CD4-positive, alpha-beta memory T cell (primary cell): ENCODE results near the gene AKT1. TPM values are rescaled to one million over a fixed set of nuclear protein-coding genes. Genes with fewer than 3 reads are reported as not detected.
"Not testable (repeated sequence)": the region's sequence is repeated elsewhere in the genome, so short reads cannot be mapped to it uniquely, and the experiment has no call there.

ENCODE experiments used
- CTCF ChIA-PET: fragments of 350-600 bp; sonication (Branson Sonifier 250); formaldehyde crosslinking; loops from one replicate; lab custom pipeline; 2021; ENCODE audit warnings: inconsistent platforms; ENCODE audit not compliant: partially characterized antibody; lab: Charles Lee
- POLR2A ChIA-PET: fragments of 350-600 bp; sonication (Branson Sonifier 250); formaldehyde crosslinking; loops from one replicate; lab custom pipeline; 2021; ENCODE audit not compliant: partially characterized antibody; lab: Charles Lee
- DNase-seq, 5 donors: peaks; one replicate each; pipeline versions ENCODE4 v3.0.0 to v3.0.0-alpha.2; 2020 to 2022; ENCODE audit warnings: mixed read lengths in 1 of 5
- H3K27ac ChIP-seq: one replicate; pipeline ENCODE4 v1.7.0; 2013; ENCODE audit warnings: low read depth, low read length
- H3K27me3 ChIP-seq: 2 replicates; pipeline ENCODE4 v1.7.0; 2013; ENCODE audit warnings: mild to moderate bottlenecking, low read length, moderate library complexity; ENCODE audit not compliant: insufficient read depth
- H3K36me3 ChIP-seq: 2 replicates; pipeline ENCODE4 v1.7.0; 2013; ENCODE audit warnings: mild to moderate bottlenecking, low read length, moderate library complexity; ENCODE audit not compliant: insufficient read depth
- H3K4me1 ChIP-seq: 2 replicates; pipeline ENCODE4 v1.7.0; 2013; ENCODE audit warnings: mild to moderate bottlenecking, low read length, moderate library complexity; ENCODE audit not compliant: insufficient read depth
- H3K4me3 ChIP-seq, 2 donors: one replicate each; pipeline ENCODE4 v1.7.0; 2013; ENCODE audit warnings: low read length in 2 of 2, mild to moderate bottlenecking in 1 of 2
- H3K9me3 ChIP-seq, 2 donors: one replicate each; pipeline ENCODE4 v1.7.0; 2013; ENCODE audit warnings: low read length in 2 of 2, control low read depth in 1 of 2; ENCODE audit not compliant: control insufficient read depth in 1 of 2
- H3K27ac Mint-ChIP-seq, 7 donors: one replicate each; pipeline ENCODE4 v1.8.0; 2020 to 2021; ENCODE audit warnings: mixed read lengths in 7 of 7, mild to moderate bottlenecking in 6 of 7, inconsistent platforms in 3 of 7, moderate library complexity in 3 of 7
- H3K27me3 Mint-ChIP-seq, 2 donors: one replicate each; pipeline ENCODE4 v1.8.0; 2020 to 2021; ENCODE audit warnings: mixed read lengths in 2 of 2
- H3K36me3 Mint-ChIP-seq, 2 donors: one replicate each; pipeline ENCODE4 v1.8.0; 2020 to 2021; ENCODE audit warnings: mixed read lengths in 2 of 2, inconsistent platforms in 1 of 2, mild to moderate bottlenecking in 1 of 2
- H3K4me1 Mint-ChIP-seq, 4 donors: one replicate each; pipeline ENCODE4 v1.8.0; 2020 to 2021; ENCODE audit warnings: mixed read lengths in 4 of 4, mild to moderate bottlenecking in 1 of 4
- H3K4me3 Mint-ChIP-seq, 8 donors: one replicate each; pipeline ENCODE4 v1.8.0; 2020 to 2021; ENCODE audit warnings: mixed read lengths in 8 of 8, mild to moderate bottlenecking in 7 of 8, moderate library complexity in 6 of 8, inconsistent platforms in 3 of 8
- H3K9me3 Mint-ChIP-seq, 8 donors: one replicate each; pipeline ENCODE4 v1.8.0; 2020 to 2021; ENCODE audit warnings: mixed read lengths in 8 of 8, mild to moderate bottlenecking in 5 of 8, inconsistent platforms in 3 of 8, moderate library complexity in 1 of 8
- intact Hi-C: fragments of 100-400 bp; cut with micrococcal nuclease; formaldehyde crosslinking; loops from one replicate; pipeline ENCODE4 v1.15.1; 2023
- polyA plus RNA-seq, 2 donors: library from polyadenylated mRNA; unstranded; fragments of 300-500 nt; fragmentation: Illumina TruSeq; gene quantifications; one replicate each; pipeline ENCODE4 v1.2.3, GENCODE V29; 2021
- total RNA-seq, 2 experiments: library from RNA; stranded (reverse); gene quantifications; one replicate each; pipeline ENCODE4 v1.2.3, GENCODE V29; 2021

Gene AKT1
- total and polyA plus RNA-seq, 4 experiments from 2014 or later, result 5.3 to 90.5 (median 56.1) TPM

DNA sequence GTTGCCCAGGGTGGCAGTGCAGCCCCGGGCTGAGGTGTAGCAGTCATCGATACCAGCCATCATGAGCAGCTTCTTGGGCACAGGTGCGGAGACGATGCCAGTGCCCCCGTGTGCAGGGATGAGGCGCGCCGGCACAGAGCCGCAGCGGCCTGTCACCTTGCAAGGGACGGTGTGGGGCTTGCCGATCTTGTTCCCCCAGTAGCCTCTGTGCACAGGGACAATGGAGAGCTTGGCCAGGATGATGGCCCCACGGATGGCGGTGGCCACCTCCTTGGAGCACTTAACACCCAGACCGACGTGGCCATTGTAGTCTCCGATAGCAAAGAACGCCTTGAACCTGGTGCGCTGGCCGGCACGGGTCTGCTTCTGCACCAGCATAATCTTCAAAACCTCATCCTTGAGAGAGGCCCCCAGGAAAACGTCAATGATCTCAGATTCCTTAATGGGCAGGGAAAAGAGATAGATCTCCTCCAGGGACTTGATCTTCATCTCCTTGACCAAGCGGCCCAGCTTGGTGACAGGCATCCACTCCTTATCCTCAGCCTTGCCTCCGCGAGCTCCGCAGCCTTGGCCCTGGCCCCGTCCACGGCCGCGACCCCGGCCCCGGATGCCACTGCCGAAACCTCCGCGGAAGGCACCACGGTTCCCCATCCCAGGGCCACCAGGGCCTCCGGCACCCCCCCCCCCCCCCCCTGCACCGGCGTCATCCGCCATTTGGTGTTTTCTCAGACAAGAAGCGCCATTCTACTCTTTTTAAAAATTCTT lies 40.8 kb upstream of the AKT1 start:
- H3K4me1 ChIP-seq, H3K4me1 Mint-ChIP-seq, CTCF ChIA-PET, H3K4me3 ChIP-seq, H3K4me3 Mint-ChIP-seq, H3K27ac ChIP-seq, H3K9me3 ChIP-seq, H3K36me3 ChIP-seq, DNase-seq, POLR2A ChIA-PET, H3K36me3 Mint-ChIP-seq, intact Hi-C loops, H3K9me3 Mint-ChIP-seq, H3K27me3 Mint-ChIP-seq, H3K27me3 ChIP-seq, H3K27ac Mint-ChIP-seq: not testable (repeated sequence)

DNA sequence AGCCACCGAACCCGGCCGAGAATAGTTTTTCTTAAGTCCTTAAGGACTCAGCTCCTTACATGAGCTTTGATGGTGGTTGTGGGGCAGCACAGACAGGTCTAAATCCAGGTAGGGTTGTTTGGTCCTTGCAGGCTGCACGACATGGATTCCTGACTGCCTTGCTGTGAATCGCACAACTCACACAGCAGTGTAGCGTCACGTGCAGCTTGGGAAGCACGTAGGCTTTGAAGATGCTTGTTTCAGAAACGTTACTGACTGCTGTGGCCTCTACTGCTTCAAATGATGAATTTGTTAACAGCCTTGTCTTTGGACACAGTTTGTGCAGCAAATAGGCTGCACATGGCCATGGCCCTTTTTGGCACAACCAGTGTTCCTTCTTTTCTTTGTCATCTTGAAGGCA lies 35.2 kb upstream of the AKT1 start:
- peaks cover 1 to 16% (median 10%) of the 10 kb centered on the region in 4 donors for H3K4me1 Mint-ChIP-seq
- POLR2A ChIA-PET, result interaction anchor here (0.8 kb wide), 1 partner anchor 37 kb away, joined by 3 read pairs; no protein-coding TSS in a partner anchor
- peaks cover 0 to 1% of the 10 kb centered on the region in 2 donors for H3K36me3 Mint-ChIP-seq
- H3K9me3 Mint-ChIP-seq, result no peaks in the 10 kb centered on the region
- Histone ChIP-seq H3K27me3 (no peaks in the 10 kb centered on the region), H3K9me3 (no peaks in the 10 kb centered on the region), H3K36me3 (no peaks in the 10 kb centered on the region), H3K27ac (no peak overlapping the region), H3K4me1 (peaks cover 16% of the 10 kb centered on the region), H3K4me3 (no peak overlapping the region)
- intact Hi-C loops, result no loop called here
- H3K4me3 Mint-ChIP-seq, result no peak overlapping the region
- H3K27ac Mint-ChIP-seq, result peak overlapping the region in 2 of 7 donors; percentile 2 to 39
- no peak for DNase-seq
- CTCF ChIA-PET, result no interaction called here
- H3K27me3 Mint-ChIP-seq, result peaks cover 0 to 1% of the 10 kb centered on the region in 2 donors

DNA sequence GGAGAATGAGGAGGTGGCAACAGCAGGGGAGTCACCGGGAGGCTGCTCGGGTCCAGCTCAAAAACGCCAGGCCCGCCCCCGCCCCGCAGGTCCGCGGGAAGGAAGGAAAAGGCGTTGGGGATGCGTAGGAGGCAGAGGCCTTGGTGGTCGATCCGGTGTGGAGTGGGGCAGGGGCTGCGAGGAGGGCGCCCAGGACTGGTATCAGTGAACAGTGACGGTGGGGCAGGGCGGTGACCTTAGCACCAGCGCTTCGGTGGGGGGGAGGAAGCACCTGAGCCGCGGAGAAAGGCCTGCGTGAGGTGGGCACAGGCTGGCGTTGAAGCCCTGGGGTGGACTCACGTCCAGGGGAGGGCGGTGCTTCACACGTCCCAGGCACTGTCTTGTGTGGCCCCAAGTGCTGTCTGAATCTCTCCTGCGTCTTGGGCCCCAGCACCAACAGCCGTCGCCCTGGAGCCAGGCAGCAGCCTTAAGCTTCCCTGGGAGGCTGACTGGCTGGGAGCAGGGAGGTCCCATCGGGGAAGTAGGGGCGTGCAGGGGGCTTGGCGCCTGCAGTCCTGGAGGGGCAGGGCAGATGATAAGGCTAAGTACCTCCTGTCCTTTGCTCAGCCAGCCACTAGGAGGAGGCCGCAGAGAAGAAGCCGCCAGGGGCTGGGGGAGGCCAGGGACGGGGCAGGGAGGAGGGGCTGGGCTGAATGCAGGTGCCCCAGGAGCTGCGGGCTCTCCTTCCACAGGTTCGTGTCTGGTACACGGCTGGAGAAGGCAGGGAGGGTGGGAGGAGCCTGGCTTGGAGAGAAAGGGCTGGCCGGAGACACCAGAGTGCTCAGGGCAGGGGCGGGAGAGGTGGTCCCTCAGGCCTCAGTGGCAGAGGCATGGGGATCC lies 31.9 kb upstream of the AKT1 start:
- intact Hi-C loops, result loop anchor here (2.0 kb wide), 1 partner anchor 37 kb away; the partner anchor contains the start of gene CEP170B
- peaks cover 2 to 7% of the 10 kb centered on the region in 2 donors for H3K27me3 Mint-ChIP-seq
- H3K4me3 ChIP-seq, result peak overlapping the region in 1 of 2 donors; percentile 52
- H3K4me3 Mint-ChIP-seq, result peak overlapping the region; percentile 79 to 88 (median 82)
- H3K9me3 ChIP-seq, result no peaks in the 10 kb centered on the region
- H3K27me3 ChIP-seq, result no peaks in the 10 kb centered on the region
- peak overlapping the region in 5 of 7 donors; percentile 12 to 89 (median 68) for H3K27ac Mint-ChIP-seq
- ChIA-PET CTCF (interaction anchor here (1.1 to 4.6 kb wide), 6 partner anchors 27 to 76 kb away, joined by 3 to 144 read pairs (median 9); partner anchors contain the start of genes SIVA1 and ZBTB42), POLR2A (interaction anchor here (1.1 to 4.2 kb wide), 4 partner anchors 27 to 75 kb away, joined by 4 to 30 read pairs (median 19); partner anchors contain the start of genes SIVA1 and ZBTB42)
- peaks cover 0 to 5% (median 0%) of the 10 kb centered on the region in 8 donors for H3K9me3 Mint-ChIP-seq
- peaks cover 14 to 32% (median 24%) of the 10 kb centered on the region in 4 donors for H3K4me1 Mint-ChIP-seq
- DNase-seq, result peak; percentile 56 to 74 (median 60)
- H3K4me1 ChIP-seq, result peaks cover 21% of the 10 kb centered on the region
- H3K27ac ChIP-seq, result no peak overlapping the region
- H3K36me3 Mint-ChIP-seq, result peaks cover 0 to 3% of the 10 kb centered on the region in 2 donors
- no peaks in the 10 kb centered on the region for H3K36me3 ChIP-seq

DNA sequence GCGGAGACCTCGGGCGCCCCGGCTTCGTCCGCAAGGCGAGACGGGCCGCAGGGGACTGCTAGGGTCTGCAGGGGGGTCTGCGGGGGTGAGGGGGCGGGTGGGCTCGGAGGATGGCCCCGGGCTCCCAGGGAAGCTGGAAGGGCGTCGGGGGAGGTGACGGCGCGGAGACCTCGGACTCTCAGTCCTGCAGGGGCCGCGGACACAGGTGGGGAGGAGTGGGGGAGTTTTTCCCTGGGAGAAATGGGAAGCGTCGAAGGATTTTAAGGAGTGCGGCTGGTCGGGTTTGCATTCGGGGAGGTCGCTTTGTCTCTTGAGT lies 31.3 kb upstream of the AKT1 start:
- intact Hi-C loops, result loop anchor here (1.0 to 2.0 kb wide), 3 partner anchors 27 to 59 kb away; partner anchors contain the start of gene CEP170B

GRCh38 chr14:104826189-104826860 lies 30.8 kb upstream of the AKT1 start:
- POLR2A ChIA-PET, result interaction anchor here (1.0 to 4.2 kb wide), 9 partner anchors 25 to 74 kb away, joined by 3 to 30 read pairs (median 7); partner anchors contain the start of genes SIVA1 and ZBTB42
- H3K27me3 ChIP-seq, result no peaks in the 10 kb centered on the region
- H3K4me1 ChIP-seq, result peaks cover 21% of the 10 kb centered on the region
- Mint-ChIP-seq H3K27ac (peak overlapping the region in 4 of 7 donors; percentile 29 to 92 (median 63)), H3K4me1 (peaks cover 14 to 32% (median 24%) of the 10 kb centered on the region in 4 donors), H3K27me3 (peaks cover 2 to 7% of the 10 kb centered on the region in 2 donors), H3K4me3 (peak overlapping the region; percentile 66 to 93 (median 86)), H3K9me3 (peaks cover 0 to 5% (median 0%) of the 10 kb centered on the region in 8 donors), H3K36me3 (peaks cover 0 to 3% of the 10 kb centered on the region in 2 donors)
- DNase-seq, result peak; percentile 88 to 97 (median 90)
- intact Hi-C loops, result loop anchor here (1.0 to 2.0 kb wide), 3 partner anchors 26 to 58 kb away; partner anchors contain the start of gene CEP170B
- H3K27ac ChIP-seq, result peak overlapping the region; percentile 14
- H3K36me3 ChIP-seq, result no peaks in the 10 kb centered on the region
- CTCF ChIA-PET, result interaction anchor here (0.8 to 4.6 kb wide), 15 partner anchors 13 to 161 kb away, joined by 3 to 144 read pairs (median 3); partner anchors contain the start of genes SIVA1 and ZBTB42
- peak overlapping the region; percentile 61 to 70 for H3K4me3 ChIP-seq
- no peaks in the 10 kb centered on the region for H3K9me3 ChIP-seq

More for the DNA sequence above, 31.3 kb upstream of the AKT1 start:
- CTCF ChIA-PET, result interaction anchor here (1.1 to 4.6 kb wide), 7 partner anchors 26 to 161 kb away, joined by 3 to 144 read pairs (median 5); partner anchors contain the start of genes SIVA1 and ZBTB42
- Histone ChIP-seq H3K27ac (no peak overlapping the region), H3K4me1 (peaks cover 21% of the 10 kb centered on the region), H3K27me3 (no peaks in the 10 kb centered on the region), H3K36me3 (no peaks in the 10 kb centered on the region), H3K9me3 (no peaks in the 10 kb centered on the region), H3K4me3 (peak overlapping the region in 1 of 2 donors; percentile 52)
- Mint-ChIP-seq H3K27me3 (peaks cover 2 to 7% of the 10 kb centered on the region in 2 donors), H3K4me1 (peaks cover 14 to 32% (median 24%) of the 10 kb centered on the region in 4 donors), H3K4me3 (peak overlapping the region; percentile 79 to 88 (median 82)), H3K9me3 (peaks cover 0 to 5% (median 0%) of the 10 kb centered on the region in 8 donors), H3K36me3 (peaks cover 0 to 3% of the 10 kb centered on the region in 2 donors), H3K27ac (peak overlapping the region in 5 of 7 donors; percentile 12 to 87 (median 57))
- peak in 3 of 5 donors; percentile 6 to 13 (median 9) for DNase-seq
- POLR2A ChIA-PET, result interaction anchor here (1.0 to 4.2 kb wide), 7 partner anchors 26 to 74 kb away, joined by 3 to 30 read pairs (median 7); partner anchors contain the start of genes SIVA1 and ZBTB42

- H3K4me1 Mint-ChIP-seq, result peaks cover 14 to 32% (median 24%) of the 10 kb centered on the region in 4 donors
Measured at GRCh38 chr14:104824353-104824997, 28.9 kb upstream of the AKT1 start.

More at GRCh38 chr14:104824353-104824997, 28.9 kb upstream of the AKT1 start:
- Mint-ChIP-seq H3K36me3 (peaks cover 0 to 3% of the 10 kb centered on the region in 2 donors), H3K27me3 (peaks cover 2 to 7% of the 10 kb centered on the region in 2 donors), H3K4me3 (peak overlapping the region; percentile 66 to 94 (median 85)), H3K9me3 (peaks cover 0 to 5% (median 0%) of the 10 kb centered on the region in 8 donors), H3K27ac (peak overlapping the region in 4 of 7 donors; percentile 4 to 92 (median 53))
- ChIA-PET POLR2A (interaction anchor here (2.8 to 4.2 kb wide), 2 partner anchors 24 to 72 kb away, joined by 13 to 25 read pairs; partner anchors contain the start of genes SIVA1 and ZBTB42), CTCF (interaction anchor here (2.8 to 4.6 kb wide), 2 partner anchors 57 to 73 kb away, joined by 17 to 144 read pairs; partner anchors contain the start of gene SIVA1)
- intact Hi-C loops, result no loop called here
- Histone ChIP-seq H3K27ac (no peak overlapping the region), H3K4me3 (no peak overlapping the region), H3K27me3 (no peaks in the 10 kb centered on the region), H3K9me3 (no peaks in the 10 kb centered on the region), H3K4me1 (peaks cover 21% of the 10 kb centered on the region), H3K36me3 (no peaks in the 10 kb centered on the region)
- no peak for DNase-seq
